Esophagus squamous epithelium (tissue), 4 donors: Measurements from ENCODE around the gene UBE2O.

Source experiments
- POLR2A ChIP-seq, 4 donors: fragments of 450-650 bp; IDR thresholded peaks; one replicate each; pipeline ENCODE4 v1.6.1; 2017; ENCODE audit warnings: antibody characterized with exemption in 4 of 4, mild to moderate bottlenecking in 4 of 4, moderate library complexity in 3 of 4
- TF ChIP-seq, protein P1 (sequence below), 6 experiments: fragments of 450-650 bp in 4 of 6; fragments of 200-600 bp in 2 of 6; sonication (generic) in 2 of 6; IDR thresholded peaks; one replicate each; pipeline ENCODE4 v1.5.1; 2016 to 2019; ENCODE audit warnings: antibody characterized with exemption in 6 of 6, mild to moderate bottlenecking in 4 of 6, moderate library complexity in 4 of 6

DNA sequence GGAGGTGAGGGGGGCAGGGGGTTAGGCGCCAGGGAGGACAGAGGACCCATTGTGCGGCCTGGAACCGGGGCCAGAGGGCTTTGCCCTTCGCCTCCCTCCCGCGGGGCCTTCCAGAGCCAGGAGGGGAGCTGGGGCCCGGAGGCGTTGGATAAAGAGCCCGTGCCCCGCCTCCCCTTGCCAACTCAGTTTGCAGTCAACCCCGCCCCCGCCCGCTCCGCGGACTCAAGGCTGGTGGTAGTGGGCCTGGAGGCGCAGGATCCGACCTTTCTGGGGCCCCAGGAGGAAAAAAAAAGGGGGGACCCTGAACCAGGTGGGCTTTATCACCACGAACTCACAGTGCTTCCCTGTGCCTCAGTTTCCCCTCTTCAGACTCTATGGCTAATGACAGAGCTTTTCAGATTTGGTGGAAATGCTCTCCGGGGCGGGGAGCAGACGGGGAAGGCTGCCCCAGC, 70.6 kb downstream of the UBE2O start:
- TF ChIP-seq, protein P1, sequence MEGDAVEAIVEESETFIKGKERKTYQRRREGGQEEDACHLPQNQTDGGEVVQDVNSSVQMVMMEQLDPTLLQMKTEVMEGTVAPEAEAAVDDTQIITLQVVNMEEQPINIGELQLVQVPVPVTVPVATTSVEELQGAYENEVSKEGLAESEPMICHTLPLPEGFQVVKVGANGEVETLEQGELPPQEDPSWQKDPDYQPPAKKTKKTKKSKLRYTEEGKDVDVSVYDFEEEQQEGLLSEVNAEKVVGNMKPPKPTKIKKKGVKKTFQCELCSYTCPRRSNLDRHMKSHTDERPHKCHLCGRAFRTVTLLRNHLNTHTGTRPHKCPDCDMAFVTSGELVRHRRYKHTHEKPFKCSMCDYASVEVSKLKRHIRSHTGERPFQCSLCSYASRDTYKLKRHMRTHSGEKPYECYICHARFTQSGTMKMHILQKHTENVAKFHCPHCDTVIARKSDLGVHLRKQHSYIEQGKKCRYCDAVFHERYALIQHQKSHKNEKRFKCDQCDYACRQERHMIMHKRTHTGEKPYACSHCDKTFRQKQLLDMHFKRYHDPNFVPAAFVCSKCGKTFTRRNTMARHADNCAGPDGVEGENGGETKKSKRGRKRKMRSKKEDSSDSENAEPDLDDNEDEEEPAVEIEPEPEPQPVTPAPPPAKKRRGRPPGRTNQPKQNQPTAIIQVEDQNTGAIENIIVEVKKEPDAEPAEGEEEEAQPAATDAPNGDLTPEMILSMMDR (IDR thresholded peaks at IDR 0.05), result no peak
- TF ChIP-seq POLR2A (IDR thresholded peaks at IDR 0.05), result no peak
